ENCODE data around the gene EYA2.
"Not testable (repeated sequence)": the region's sequence is repeated elsewhere in the genome, so short reads cannot be mapped to it uniquely, and the experiment has no call there.

The EYA2 gene

DNA sequence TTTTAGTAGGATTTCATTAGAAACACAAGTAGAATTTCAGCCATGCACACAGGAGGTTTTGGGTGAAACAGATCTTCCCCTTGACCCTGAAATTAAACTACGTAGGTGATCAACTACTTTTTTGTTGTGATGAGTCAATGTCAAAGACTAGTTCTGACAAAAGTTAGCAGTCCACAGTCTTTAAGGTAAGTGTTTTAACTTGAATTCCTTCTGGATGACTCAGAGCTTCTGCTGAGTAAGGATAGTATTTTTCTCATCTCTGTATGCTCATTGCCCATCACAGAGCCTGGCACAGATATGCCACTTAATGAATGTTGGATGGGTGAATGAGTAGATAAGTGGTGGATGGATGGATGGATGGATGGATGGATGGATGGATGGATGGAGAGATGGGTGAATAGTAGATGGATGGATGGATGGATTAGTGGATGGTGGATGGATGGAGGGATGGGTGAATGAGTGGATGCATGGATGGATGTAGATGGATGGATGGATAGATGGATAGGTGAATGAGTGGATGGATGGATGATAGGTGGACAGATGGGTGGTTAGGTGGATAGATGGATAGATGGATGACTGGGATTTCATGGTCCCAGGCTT, 296.5 kb downstream of the EYA2 start:
- DNase-seq = no peak

GRCh38 chr20:47191956-47192355, 297.3 kb downstream of the EYA2 start:
- no peak for DNase-seq

- DNase-seq = no peak
Observed at GRCh38 chr20:47195573-47195972, 300.9 kb downstream of the EYA2 start.

- DNase-seq = peak; percentile 19
Observed at GRCh38 chr20:47196091-47197081, 301.7 kb downstream of the EYA2 start.

DNA sequence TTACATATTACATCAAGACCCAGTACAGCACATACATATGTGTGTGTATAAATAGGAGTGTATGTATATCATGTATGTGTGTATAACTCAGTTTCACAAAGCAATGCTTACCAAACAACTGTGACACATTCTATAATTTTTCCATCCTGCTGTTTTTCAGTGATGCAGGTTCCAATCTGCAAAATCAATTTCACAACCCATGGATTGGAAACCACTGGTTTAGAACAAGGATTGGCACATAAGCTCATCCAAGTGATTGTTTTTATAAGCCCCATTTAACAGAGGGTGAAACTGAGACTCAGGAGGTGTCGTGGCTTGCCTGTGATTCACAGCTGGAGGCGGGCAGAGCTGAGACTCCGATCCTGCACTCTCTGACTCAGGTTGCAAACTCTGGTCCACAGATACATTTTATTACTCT, 303.6 kb downstream of the EYA2 start:
- no peak for DNase-seq

GRCh38 chr20:47198996-47199552, 304.4 kb downstream of the EYA2 start:
- no peak for DNase-seq

- no peak for DNase-seq
Observed at GRCh38 chr20:47201074-47201730, 306.6 kb downstream of the EYA2 start.

GRCh38 chr20:47202733-47203667, 308.4 kb downstream of the EYA2 start:
- DNase-seq = no peak

DNA sequence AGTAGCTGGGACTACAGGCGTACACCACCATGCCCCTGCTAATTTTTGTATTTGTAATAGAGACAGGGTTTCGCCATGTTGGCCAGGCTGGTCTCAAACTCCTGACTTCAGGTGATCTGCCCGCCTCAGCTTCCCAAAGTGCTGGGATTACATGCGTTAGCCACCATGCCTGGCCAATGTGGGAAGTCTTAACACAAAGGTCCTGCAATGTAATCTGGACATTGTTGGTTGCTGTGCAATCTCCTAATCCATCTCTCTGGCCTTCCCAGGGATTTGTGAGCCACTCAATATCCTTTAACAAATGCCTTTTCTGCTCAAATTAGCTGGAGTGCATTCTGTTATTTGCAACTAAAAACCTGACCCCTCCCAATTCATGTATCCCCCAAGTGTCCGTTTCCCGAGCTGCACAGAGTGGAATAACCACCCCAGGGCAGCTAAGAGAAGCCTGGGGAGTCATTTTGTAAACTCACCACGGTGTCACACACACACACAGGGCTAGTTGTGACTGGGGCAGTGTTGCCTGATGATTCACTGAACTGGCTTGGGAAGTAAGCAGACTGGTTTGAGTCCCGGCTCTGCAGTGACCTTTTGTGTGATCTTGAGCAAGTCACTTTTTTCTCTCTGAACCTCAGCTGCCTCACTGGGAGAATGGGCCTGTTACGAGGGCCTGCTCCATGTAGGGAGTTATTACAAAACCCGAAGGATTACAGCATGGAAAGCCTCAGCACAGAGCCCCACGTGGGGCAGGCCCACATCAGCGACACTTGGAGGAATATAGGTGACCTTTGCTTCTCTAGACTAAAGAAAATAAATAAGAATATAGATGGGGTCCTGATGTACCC, 309.6 kb downstream of the EYA2 start:
- no peak for DNase-seq

- DNase-seq = not testable (repeated sequence)
Observed at GRCh38 chr20:47204850-47205122, 310.1 kb downstream of the EYA2 start.

- DNase-seq = no peak
Observed at GRCh38 chr20:47205577-47206123, 311.0 kb downstream of the EYA2 start.

GRCh38 chr20:47206552-47206951, 311.9 kb downstream of the EYA2 start:
- DNase-seq = not testable (repeated sequence)

DNA sequence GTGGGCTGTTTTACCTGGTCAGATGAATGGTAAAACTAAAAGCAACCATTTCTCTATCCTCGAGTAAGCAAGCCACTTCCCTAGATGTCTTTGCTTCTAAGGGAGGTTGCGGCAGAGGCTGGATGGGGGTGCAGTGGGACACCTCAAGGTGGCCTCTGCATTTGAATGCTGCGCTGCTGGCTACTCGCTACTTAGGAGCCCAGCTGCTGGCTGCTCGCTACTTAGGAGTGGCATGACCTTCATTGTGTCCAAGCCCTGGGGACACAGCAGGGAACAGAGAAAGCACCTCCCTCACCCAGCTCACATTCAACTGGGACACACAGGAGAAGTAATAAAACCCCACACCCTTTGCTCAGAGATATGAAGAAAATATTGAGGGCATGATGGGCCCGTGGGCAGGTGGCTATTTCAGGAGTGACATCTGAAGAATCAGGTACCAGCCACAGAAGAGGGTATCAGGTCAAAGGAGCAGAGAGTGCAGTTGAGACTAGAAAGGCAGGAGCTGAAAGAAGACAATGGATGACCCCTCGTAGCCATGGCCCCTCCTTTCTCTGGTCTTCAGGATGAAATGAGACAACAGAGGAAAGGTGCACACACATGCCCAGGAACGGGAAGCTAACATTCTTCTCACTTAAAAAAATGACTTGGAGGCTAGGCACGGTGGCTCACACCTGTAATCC, 312.5 kb downstream of the EYA2 start:
- DNase-seq = no peak

- no peak for DNase-seq
Observed at GRCh38 chr20:47208534-47209174, 314.0 kb downstream of the EYA2 start.

- no peak for DNase-seq
Observed at GRCh38 chr20:47209982-47210381, 315.3 kb downstream of the EYA2 start.

DNA sequence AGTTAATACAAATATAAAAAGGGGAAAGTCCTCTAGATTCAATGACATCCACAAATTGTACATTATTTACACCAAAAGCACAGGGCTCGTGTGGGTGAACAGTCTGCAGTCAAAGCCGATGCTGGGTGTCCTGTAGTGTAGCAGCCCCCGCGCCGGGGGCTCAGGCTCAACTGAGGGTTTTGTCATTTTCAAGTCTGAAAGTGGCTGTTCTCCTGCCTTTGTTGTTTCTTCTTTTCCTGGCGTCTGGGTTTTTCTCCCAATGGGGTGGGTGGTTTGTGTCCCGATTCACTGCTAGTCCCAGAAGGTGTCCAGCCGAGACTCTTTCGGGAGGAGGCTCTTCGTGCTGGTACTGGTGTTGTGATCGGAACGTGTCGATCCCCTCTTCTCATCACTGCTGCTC, 315.8 kb downstream of the EYA2 start:
- DNase-seq = no peak

DNA sequence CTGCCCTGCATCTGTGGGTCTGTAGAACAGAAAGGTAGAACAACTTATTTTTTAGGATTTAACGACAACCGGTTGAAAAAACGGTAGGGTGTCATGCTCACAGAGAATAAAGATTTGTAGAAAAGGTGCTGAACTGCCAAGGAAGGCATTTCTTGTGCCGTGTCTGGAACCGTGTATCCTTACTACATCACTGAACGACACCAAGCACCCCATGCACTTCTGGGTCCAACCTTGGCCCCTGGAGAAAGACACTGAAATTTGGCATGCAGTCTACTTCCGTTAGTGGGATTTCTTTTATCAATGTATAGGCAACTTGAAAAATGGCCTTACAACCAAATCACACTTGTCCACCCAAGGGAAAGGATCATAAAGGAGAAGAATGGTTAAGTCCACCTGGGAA, 316.4 kb downstream of the EYA2 start:
- DNase-seq = no peak

DNA sequence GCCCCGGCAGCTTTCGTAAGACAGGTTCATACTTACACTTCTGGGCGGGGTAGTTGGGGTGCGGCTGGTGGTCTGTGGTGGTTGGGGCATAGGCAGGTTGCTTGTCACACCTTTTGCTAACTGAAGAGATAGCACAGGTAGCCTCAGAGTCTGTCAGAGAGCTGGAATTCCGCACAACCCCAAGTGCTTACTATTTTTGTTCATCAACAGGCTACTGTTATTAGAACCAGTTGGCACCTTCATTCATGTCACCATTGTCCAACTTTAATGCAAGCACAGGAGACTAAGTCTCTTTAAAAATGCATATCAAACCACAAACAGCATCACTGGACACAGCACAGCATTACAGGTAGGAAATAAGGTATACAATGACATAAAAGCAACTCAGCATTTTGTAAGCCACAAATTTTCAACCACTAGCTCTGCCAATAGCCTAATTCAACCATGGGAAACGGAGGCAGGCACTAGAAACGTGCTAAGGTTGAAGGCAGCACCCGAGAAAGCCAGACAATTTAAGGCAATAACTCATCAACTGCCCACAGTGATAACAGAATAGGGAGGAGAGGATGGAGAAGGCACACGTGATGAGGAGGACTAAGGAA, 318.1 kb downstream of the EYA2 start:
- no peak for DNase-seq

- no peak for DNase-seq
Observed at GRCh38 chr20:47213966-47214365, 319.3 kb downstream of the EYA2 start.

All from NCI-H446 treated with DMSO at 0.1 percent for 48 hours (cell line).